H9 (cell line): ENCODE data around the gene CAMK2G. TPM values are rescaled to one million over a fixed set of nuclear protein-coding genes. Genes with fewer than 3 reads are reported as not detected.
A peak's percentile ranks its signal among the peaks of the same experiment; 100 is the strongest.

ENCODE experiments used
- DNase-seq: peaks from one replicate; pipeline ENCODE4 v3.0.0-alpha.2; 2017
- H2AFZ ChIP-seq: one replicate; pipeline ENCODE4 v1.6.1; 2013; ENCODE audit warnings: mild to moderate bottlenecking, low read length, control low read depth, moderate library complexity
- H2AK5ac ChIP-seq: 2 replicates; pipeline ENCODE4 v1.6.1; 2013; ENCODE audit warnings: low read length, control low read depth, mixed read lengths; ENCODE audit not compliant: insufficient read length
- H2BK120ac ChIP-seq: one replicate; pipeline ENCODE4 v1.6.1; 2013; ENCODE audit warnings: low read depth, mild to moderate bottlenecking, low read length, control low read depth, inconsistent platforms; ENCODE audit not compliant: poor library complexity, severe bottlenecking
- H2BK12ac ChIP-seq: 2 replicates; pipeline ENCODE4 v1.6.1; 2013; ENCODE audit warnings: low read length, control low read depth, mixed read lengths, low read depth; ENCODE audit not compliant: insufficient read length
- H2BK15ac ChIP-seq: 2 replicates; pipeline ENCODE4 v1.6.1; 2013; ENCODE audit warnings: low read depth, low read length, control low read depth
- H2BK20ac ChIP-seq: one replicate; pipeline ENCODE4 v1.6.1; 2013; ENCODE audit warnings: low read depth, mild to moderate bottlenecking, low read length, control low read depth, inconsistent platforms; ENCODE audit not compliant: poor library complexity, severe bottlenecking
- H2BK5ac ChIP-seq: 2 replicates; pipeline ENCODE4 v1.6.1; 2013; ENCODE audit warnings: low read length, control low read depth, mixed read lengths; ENCODE audit not compliant: insufficient read length
- H3K14ac ChIP-seq: 2 replicates; pipeline ENCODE4 v1.6.1; 2013; ENCODE audit warnings: low read length, control low read depth; ENCODE audit not compliant: insufficient read depth
- H3K18ac ChIP-seq: 2 replicates; pipeline ENCODE4 v1.6.1; 2013; ENCODE audit warnings: low read depth, mild to moderate bottlenecking, mixed read lengths, low read length, control low read depth; ENCODE audit not compliant: insufficient read length
- H3K23ac ChIP-seq: 2 replicates; pipeline ENCODE4 v1.6.1; 2013; ENCODE audit warnings: low read length, control low read depth, mixed read lengths, low read depth; ENCODE audit not compliant: insufficient read length
- H3K23me2 ChIP-seq: 2 replicates; pipeline ENCODE4 v1.6.1; 2013; ENCODE audit warnings: low read depth, mild to moderate bottlenecking, mixed read lengths, low read length, control low read depth; ENCODE audit not compliant: insufficient read length, poor library complexity, severe bottlenecking
- H3K27ac ChIP-seq: 2 replicates; pipeline ENCODE4 v1.5.1; 2013; ENCODE audit warnings: low read length, control low read depth, mixed read lengths, low read depth; ENCODE audit not compliant: insufficient read length
- H3K27me3 ChIP-seq: 2 replicates; pipeline ENCODE4 v1.6.1; 2013; ENCODE audit warnings: low read length, control low read depth, inconsistent platforms; ENCODE audit not compliant: insufficient read depth
- H3K4ac ChIP-seq: 2 replicates; pipeline ENCODE4 v1.6.1; 2013; ENCODE audit warnings: low read depth, mild to moderate bottlenecking, control low read depth, inconsistent platforms, low read length, moderate library complexity
- H3K4me1 ChIP-seq: 2 replicates; pipeline ENCODE4 v1.6.1; 2013; ENCODE audit warnings: low read length, control low read depth, inconsistent platforms; ENCODE audit not compliant: insufficient read depth
- H3K4me2 ChIP-seq: 2 replicates; pipeline ENCODE4 v1.6.1; 2013; ENCODE audit warnings: low read length, control low read depth, mixed read lengths; ENCODE audit not compliant: insufficient read length, insufficient read depth
- H3K56ac ChIP-seq: 2 replicates; pipeline ENCODE4 v1.6.1; 2013; ENCODE audit warnings: low read depth, mild to moderate bottlenecking, mixed read lengths, low read length, control low read depth; ENCODE audit not compliant: insufficient read length
- H3K79me1 ChIP-seq: 2 replicates; pipeline ENCODE4 v1.6.1; 2013; ENCODE audit warnings: low read depth, mild to moderate bottlenecking, moderate library complexity, low read length, control low read depth, inconsistent platforms; ENCODE audit not compliant: insufficient read depth, poor library complexity, severe bottlenecking
- H3K79me2 ChIP-seq: 2 replicates; pipeline ENCODE4 v1.6.1; 2013; ENCODE audit warnings: low read length, control low read depth, inconsistent platforms; ENCODE audit not compliant: insufficient read depth
- H3K9ac ChIP-seq: 2 replicates; pipeline ENCODE4 v1.6.1; 2013; ENCODE audit warnings: low read length, control low read depth, mixed read lengths; ENCODE audit not compliant: insufficient read length; ENCODE audit errors: extremely low read depth
- H3K9me3 ChIP-seq: one replicate; pipeline ENCODE4 v1.6.1; 2013; ENCODE audit warnings: low read depth, low read length, inconsistent platforms; ENCODE audit not compliant: control insufficient read depth
- H3T11ph ChIP-seq: one replicate; pipeline ENCODE4 v1.6.1; 2013; ENCODE audit warnings: mild to moderate bottlenecking, low read length, control low read depth, inconsistent platforms
- H4K20me1 ChIP-seq: one replicate; pipeline ENCODE4 v1.6.1; 2013; ENCODE audit not compliant: control insufficient read depth, insufficient read length, insufficient read depth
- H4K5ac ChIP-seq: 2 replicates; pipeline ENCODE4 v1.6.1; 2013; ENCODE audit warnings: low read depth, mild to moderate bottlenecking, mixed read lengths, low read length, control low read depth; ENCODE audit not compliant: insufficient read length
- H4K8ac ChIP-seq: replicated peaks from 2 replicates; pipeline ENCODE4 v1.6.1; 2013; ENCODE audit warnings: low read length, control low read depth, mixed read lengths, low read depth; ENCODE audit not compliant: insufficient read length
- H4K91ac ChIP-seq: 2 replicates; pipeline ENCODE4 v1.6.1; 2013; ENCODE audit warnings: low read depth, mild to moderate bottlenecking, moderate library complexity, mixed read lengths, low read length, control low read depth; ENCODE audit not compliant: insufficient read length
- H3K27ac Mint-ChIP-seq, 3 experiments: 2 replicates in 2 of 3; 3 replicates in 1 of 3; pipeline ENCODE4 v1.8.0; 2020 to 2021; ENCODE audit warnings: mixed read lengths in 3 of 3, mild to moderate bottlenecking in 1 of 3, moderate library complexity in 1 of 3
- H3K27me3 Mint-ChIP-seq: 2 replicates; pipeline ENCODE4 v1.8.0; 2021; ENCODE audit warnings: low read depth, mild to moderate bottlenecking, moderate library complexity, mixed read lengths
- H3K36me3 Mint-ChIP-seq, 3 experiments: 2 replicates in 2 of 3; 3 replicates in 1 of 3; pipeline ENCODE4 v1.8.0; 2020 to 2021; ENCODE audit warnings: low read depth in 3 of 3, mixed read lengths in 3 of 3; ENCODE audit not compliant: insufficient read depth in 1 of 3
- H3K4me1 Mint-ChIP-seq, 2 experiments: 2 replicates each; pipeline ENCODE4 v1.8.0; 2020; ENCODE audit warnings: mixed read lengths in 2 of 2
- H3K4me3 Mint-ChIP-seq, 2 experiments: 2 replicates in 1 of 2; 3 replicates in 1 of 2; pipeline ENCODE4 v1.8.0; 2020 to 2021; ENCODE audit warnings: mild to moderate bottlenecking in 2 of 2, mixed read lengths in 2 of 2, moderate library complexity in 1 of 2
- H3K9me3 Mint-ChIP-seq, 2 experiments: 2 replicates in 1 of 2; 3 replicates in 1 of 2; pipeline ENCODE4 v1.8.0; 2020; ENCODE audit warnings: mild to moderate bottlenecking in 2 of 2, mixed read lengths in 2 of 2, moderate library complexity in 1 of 2
- WGBS: extraction: QIAGEN DNeasy Blood & Tissue Kit; methylation state at CpG from one replicate; pipeline ENCODE4 v1.1.7; 2013; ENCODE audit warnings: missing lambda C conversion rate, low lambda C conversion rate, mixed read lengths; ENCODE audit not compliant: insufficient read length; ENCODE audit errors: extremely low coverage; 5-methylcytosine and 5-hydroxymethylcytosine counted together
- total RNA-seq: library from RNA; stranded (reverse); gene quantifications from 2 replicates; pipeline ENCODE4 v1.2.1, GENCODE V29; 2021
- TF ChIP-seq, protein P1 (sequence below): fragments of 200-600 bp; sonication (generic); conservative IDR thresholded peaks from 3 replicates; pipeline ENCODE4 v1.8.0; 2021; ENCODE audit warnings: antibody characterized with exemption, mild to moderate bottlenecking

Gene CAMK2G
- total RNA-seq, 1 experiment from 2014 or later: 31.8 TPM

DNA sequence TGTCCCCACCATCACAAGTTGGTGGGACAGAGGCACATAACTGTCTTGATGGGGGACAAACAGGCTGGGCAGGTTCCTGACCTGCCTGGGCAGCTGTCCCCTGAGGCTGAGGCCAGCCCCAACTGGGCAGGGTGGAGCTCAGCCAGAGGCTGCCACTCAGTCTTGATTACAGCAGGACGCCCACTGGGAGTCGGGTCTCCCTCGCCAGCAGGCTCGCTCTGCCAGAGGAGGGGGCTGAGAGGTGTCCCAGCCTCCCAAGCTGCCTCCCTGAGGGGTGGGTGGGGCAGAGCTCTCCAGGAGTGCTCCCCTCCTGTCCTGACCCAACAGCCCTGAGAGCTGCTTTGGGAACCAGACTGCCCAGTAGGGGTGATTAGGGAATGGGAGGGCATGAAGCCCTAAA lies 1.8 kb upstream of the CAMK2G start:
- no peak overlapping the region for H3K4me2 ChIP-seq
- no peaks in the 10 kb centered on the region for H3K27me3 ChIP-seq
- H3K23ac ChIP-seq: no peak overlapping the region
- H3K4me3 Mint-ChIP-seq: peak overlapping the region in 1 of 2 experiments; percentile 55; a peak in 1 of 5 replicates
- no peak overlapping the region for H2BK120ac ChIP-seq
- peaks cover 29 to 30% of the 10 kb centered on the region in 2 experiments for H3K4me1 Mint-ChIP-seq
- H3K18ac ChIP-seq: no peak overlapping the region
- TF ChIP-seq, protein P1, sequence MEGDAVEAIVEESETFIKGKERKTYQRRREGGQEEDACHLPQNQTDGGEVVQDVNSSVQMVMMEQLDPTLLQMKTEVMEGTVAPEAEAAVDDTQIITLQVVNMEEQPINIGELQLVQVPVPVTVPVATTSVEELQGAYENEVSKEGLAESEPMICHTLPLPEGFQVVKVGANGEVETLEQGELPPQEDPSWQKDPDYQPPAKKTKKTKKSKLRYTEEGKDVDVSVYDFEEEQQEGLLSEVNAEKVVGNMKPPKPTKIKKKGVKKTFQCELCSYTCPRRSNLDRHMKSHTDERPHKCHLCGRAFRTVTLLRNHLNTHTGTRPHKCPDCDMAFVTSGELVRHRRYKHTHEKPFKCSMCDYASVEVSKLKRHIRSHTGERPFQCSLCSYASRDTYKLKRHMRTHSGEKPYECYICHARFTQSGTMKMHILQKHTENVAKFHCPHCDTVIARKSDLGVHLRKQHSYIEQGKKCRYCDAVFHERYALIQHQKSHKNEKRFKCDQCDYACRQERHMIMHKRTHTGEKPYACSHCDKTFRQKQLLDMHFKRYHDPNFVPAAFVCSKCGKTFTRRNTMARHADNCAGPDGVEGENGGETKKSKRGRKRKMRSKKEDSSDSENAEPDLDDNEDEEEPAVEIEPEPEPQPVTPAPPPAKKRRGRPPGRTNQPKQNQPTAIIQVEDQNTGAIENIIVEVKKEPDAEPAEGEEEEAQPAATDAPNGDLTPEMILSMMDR: no peak
- no peak overlapping the region for H4K8ac ChIP-seq
- no peak overlapping the region for H4K91ac ChIP-seq
- peaks cover 2% of the 10 kb centered on the region; the same call in 1 of the 2 replicates for H3K4me1 ChIP-seq
- no peak overlapping the region for H3K27ac ChIP-seq
- peaks cover 8 to 20% (median 15%) of the 10 kb centered on the region in 3 experiments for H3K36me3 Mint-ChIP-seq
- no peak overlapping the region for H3T11ph ChIP-seq
- no peaks in the 10 kb centered on the region for H4K20me1 ChIP-seq
- H2BK5ac ChIP-seq: no peak overlapping the region
- H3K56ac ChIP-seq: no peak overlapping the region
- no peak overlapping the region for H4K5ac ChIP-seq
- H2BK12ac ChIP-seq: no peak overlapping the region
- no peaks in the 10 kb centered on the region for H3K9me3 ChIP-seq
- no peak overlapping the region for H3K4ac ChIP-seq
- peaks cover 13% of the 10 kb centered on the region for H3K27me3 Mint-ChIP-seq
- no peak overlapping the region for H2AK5ac ChIP-seq
- H2BK20ac ChIP-seq: no peak overlapping the region
- H2AFZ ChIP-seq: no peak overlapping the region
- no peak overlapping the region for H3K27ac Mint-ChIP-seq
- WGBS: no CpG with 5 or more reads among the region's 4 CpGs
- no peaks in the 10 kb centered on the region for H3K79me1 ChIP-seq
- DNase-seq: peak; percentile 51
- no peak overlapping the region for H3K14ac ChIP-seq
- H3K79me2 ChIP-seq: no peaks in the 10 kb centered on the region; the same call in 1 of the 2 replicates
- H2BK15ac ChIP-seq: no peak overlapping the region
- H3K9ac ChIP-seq: no peak overlapping the region
- H3K9me3 Mint-ChIP-seq: no peaks in the 10 kb centered on the region
- H3K23me2 ChIP-seq: peaks cover 3% of the 10 kb centered on the region
